Measurements from ENCODE around the gene ANKRD13D.
A peak's percentile ranks its signal among the peaks of the same experiment; 100 is the strongest.

The ANKRD13D gene

DNA sequence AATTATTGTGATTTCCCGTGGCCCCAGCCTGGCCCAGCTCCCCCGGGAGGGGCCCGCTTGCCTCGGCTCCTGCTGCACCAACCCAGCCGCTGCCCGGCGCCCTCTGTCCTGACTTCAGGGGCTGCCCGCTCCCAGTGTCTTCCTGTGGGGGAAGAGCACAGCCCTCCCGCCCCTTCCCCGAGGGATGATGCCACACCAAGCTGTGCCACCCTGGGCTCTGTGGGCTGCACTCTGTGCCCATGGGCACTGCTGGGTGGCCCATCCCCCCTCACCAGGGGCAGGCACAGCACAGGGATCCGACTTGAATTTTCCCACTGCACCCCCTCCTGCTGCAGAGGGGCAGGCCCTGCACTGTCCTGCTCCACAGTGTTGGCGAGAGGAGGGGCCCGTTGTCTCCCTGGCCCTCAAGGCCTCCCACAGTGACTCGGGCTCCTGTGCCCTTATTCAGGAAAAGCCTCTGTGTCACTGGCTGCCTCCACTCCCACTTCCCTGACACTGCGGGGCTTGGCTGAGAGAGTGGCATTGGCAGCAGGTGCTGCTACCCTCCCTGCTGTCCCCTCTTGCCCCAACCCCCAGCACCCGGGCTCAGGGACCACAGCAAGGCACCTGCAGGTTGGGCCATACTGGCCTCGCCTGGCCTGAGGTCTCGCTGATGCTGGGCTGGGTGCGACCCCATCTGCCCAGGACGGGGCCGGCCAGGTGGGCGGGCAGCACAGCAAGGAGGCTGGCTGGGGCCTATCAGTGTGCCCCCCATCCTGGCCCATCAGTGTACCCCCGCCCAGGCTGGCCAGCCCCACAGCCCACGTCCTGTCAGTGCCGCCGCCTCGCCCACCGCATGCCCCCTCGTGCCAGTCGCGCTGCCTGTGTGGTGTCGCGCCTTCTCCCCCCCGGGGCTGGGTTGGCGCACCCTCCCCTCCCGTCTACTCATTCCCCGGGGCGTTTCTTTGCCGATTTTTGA, 3.3 kb upstream of the ANKRD13D start:
- DNase-seq (ENCODE audit: low spot score): no peak

DNA sequence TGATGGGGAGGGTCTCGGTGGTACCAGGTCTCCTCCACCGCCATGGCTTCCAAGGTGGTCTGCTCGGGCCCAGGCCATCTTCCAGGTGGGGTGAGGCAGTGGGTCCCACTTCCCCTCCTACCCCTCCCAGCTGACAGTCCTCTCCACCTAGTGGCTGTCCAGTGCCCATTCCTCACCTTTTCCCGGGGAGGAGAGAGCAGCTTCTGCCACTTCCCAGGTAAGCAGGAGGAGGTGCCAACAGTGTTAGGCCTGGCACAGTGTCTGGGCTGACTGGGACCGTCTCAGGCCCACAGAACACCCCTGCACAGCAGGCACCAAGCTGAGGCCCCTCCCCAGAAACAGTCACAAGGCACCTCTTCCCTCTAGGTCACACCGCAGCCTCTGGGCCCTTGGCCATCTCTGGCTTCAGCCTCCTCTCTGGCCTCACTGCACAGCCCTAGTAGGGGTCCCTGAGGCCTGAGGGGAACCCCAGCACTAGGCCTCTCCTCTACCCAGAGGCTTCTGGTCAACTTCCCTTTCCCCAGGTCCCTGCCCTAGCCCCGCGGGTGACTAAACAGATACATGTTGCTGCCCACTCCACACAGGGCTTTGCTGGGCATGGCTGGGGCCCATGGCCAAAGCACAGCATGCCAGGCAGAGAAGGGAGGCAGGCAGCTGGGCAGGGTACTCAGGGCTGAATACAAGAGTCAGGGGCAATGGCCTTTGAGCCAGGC, 2.3 kb upstream of the ANKRD13D start:
- DNase-seq (ENCODE audit: low spot score): no peak

DNA sequence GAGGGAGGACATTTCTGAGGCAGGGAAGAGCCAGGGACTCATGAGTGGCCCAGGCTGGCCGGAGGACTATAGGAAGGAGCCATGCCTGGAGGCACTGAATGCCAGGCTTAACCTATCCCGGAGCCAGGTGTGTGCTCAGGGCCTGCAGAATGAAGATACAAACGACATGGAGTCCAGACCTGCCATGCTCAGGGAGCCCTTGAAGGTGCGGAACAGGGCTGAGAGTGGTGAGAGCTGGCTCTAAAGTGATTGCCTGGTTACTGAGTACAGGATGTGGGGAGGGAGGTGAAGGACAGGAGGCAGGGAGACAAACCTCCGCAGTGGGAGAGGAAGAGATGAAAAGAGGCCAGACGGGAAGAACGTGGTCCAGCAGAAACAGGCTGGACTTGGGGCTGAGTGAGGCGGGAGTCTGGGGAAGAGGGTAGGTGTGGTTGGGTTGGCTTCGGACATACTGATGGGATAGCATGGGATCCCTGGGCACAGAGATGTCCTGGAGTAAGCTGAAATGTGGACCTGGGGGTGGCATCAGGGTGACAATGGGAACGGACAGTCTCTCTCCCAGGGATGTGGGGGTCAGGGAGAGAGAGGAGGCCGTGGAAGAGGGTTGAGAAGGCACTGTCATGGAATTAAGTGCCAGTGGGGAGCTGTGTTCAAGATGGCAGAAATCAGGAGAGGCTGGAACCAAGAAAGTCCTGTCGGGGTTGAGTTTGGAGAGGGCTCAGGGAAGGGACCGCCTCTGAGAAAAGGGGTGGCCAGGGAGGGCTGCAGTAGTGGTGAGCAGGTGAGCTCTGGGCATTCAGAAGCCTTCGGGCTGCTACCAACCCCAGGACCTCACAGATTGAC, 1.5 kb upstream of the ANKRD13D start:
- no peak for DNase-seq (ENCODE audit: low spot score)

GRCh38 chr11:67288198-67288451, 978 bp upstream of the ANKRD13D start:
- DNase-seq (ENCODE audit: low spot score): no peak

DNA sequence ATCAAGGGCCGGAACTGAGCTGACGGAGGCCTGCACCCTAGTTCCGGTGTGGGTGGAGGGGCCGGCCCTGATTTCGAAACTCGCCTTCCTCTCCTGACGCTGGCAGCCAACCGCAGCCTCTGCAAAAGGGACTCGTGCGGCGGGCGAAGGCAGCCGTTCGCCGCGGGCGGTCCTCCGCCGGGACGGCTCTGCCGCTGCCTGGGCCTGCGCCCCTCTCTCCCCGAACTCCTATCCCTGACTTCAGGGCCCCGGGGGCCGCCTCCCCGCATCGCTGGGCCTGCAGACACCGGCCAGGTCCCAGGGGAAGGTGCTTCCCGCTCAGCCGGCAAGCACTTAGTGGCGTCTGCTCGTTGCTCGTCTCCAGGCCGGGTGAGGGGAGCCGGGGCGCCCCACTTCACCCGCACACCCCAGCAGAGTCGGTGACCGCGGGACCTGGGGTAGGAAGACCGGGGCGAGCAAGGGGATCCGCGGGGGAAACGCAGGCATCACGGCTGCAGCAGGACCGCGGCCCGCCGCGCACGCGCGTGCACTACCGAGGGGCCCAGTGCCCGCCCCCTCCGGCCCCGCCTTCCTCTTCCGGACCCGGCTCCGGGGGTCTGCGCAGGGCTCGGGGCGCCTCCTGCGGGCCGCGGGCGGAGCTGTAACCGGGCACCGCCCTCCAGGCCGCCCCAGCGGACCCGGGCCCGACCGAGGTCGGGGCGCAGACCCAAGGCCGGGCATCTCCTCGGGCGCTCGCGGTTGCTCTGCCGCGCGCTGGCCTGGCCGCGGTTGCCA, 464 bp upstream of the ANKRD13D start:
- DNase-seq (ENCODE audit: low spot score): peak; percentile 94

DNA sequence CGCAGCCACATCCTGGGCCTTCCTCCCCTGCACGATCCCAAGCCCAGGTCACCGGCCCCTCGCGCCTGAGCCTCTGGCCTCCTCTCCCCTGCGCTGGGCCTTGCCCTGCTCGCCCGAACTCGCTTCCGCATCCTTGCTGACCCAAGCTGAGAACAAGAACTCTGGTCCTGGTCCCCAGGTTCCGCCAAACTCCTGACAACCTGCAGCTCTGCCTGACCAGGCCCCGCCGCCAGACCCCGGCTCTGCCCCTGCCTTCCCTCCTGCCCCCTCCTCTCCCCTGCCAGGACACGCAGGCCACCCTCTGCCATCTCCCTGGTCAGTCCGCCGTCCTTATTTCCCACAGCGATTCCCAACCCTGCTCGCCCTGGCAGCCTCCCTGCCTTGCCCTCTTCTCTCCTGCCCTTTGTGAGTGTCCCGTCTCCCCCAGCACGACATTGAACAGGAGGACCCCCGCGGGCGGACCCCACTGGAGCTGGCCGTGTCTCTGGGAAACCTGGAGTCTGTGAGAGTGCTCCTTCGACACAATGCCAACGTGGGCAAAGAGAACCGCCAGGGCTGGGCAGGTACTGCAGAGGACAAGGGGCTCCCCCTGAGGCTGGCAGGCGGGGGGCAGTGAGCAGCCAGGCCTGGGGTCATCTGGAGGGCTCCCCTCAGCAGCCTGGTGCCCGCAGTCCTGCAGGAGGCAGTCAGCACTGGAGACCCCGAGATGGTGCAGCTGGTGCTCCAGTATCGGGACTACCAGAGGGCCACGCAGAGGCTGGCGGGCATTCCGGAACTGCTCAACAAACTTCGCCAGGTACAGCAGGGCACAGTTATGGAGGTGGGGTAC, 762 bp downstream of the ANKRD13D start:
- DNase-seq (ENCODE audit: low spot score): peak; percentile 61

DNA sequence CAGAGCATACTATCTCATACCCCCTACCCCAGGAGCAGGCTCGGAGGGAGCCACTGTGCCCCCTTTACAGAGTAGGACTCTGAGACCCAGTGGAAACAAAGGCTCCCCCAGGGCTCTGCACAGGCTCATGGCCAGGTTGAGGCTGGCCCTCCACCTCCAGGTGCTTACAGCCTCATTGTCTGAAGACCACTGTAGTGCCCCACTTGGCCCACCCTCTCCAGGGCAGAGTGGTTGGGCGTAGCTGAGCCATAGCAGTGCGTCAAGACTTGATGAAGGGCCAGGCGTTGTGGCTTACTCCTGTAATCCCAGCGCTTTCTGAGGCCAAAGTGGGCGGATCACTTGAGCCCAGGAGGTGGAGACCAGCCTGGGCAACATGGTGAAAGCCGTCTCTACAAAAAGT, 1.7 kb downstream of the ANKRD13D start:
- DNase-seq (ENCODE audit: low spot score): no peak

DNA sequence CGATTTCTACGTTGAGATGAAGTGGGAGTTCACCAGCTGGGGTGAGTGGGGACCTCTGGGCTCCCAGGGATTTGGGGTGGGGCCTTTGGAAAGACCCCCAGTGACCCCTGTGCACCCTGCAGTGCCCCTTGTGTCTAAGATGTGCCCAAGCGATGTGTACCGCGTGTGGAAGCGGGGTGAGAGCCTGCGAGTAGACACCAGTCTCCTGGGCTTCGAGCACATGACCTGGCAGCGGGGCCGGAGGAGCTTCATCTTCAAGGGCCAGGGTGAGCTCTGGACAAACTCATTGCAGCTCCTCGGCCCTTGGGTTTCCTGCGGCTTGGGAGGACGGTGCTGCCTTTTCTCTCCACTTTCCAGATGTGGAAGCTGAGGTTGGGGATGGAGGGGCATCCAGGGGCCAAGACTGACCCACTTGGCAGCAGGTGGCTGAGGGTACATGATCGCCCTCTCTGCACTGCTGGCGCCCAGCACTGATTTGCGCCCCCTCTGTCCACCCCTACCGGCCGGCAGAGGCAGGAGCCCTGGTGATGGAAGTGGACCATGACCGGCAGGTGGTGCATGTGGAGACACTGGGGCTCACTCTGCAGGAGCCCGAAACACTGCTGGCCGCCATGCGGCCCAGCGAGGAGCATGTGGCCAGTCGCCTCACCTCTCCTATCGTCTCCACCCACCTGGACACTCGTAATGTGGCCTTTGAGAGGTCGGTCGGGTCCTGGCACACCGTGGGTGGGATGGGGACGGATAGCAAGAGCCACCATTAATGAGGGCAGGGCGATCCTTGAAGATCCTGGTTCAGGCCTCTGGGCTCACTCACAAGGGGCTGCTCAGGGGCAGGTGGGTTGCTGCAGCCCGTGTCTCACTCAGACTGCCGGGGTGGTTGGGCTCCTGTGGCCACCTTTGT, 2.6 kb downstream of the ANKRD13D start:
- DNase-seq (ENCODE audit: low spot score): no peak

- DNase-seq (ENCODE audit: low spot score): no peak
Measured at GRCh38 chr11:67292671-67293070, 3.6 kb downstream of the ANKRD13D start.

DNA sequence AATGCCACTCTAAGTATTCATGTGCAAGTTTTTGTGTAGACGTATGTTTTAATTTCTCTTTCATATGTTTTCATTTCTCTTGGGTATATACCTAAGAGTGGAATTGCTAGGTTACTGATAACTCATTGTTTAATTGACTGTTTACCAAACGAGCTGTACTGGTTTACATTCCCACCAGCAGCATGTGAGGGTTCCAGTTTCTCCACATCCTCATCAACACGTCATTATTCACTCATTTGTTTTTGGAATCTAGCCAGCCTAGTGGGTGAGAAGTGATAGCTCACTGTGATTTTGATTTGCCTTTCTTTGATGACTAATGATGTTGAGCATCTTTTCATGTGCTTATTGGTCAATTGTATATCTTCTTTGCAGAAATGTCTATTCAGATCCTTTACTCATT, 4.0 kb downstream of the ANKRD13D start:
- no peak for DNase-seq (ENCODE audit: low spot score)

- DNase-seq (ENCODE audit: low spot score): no peak
Measured at GRCh38 chr11:67295846-67296245, 6.7 kb downstream of the ANKRD13D start.

DNA sequence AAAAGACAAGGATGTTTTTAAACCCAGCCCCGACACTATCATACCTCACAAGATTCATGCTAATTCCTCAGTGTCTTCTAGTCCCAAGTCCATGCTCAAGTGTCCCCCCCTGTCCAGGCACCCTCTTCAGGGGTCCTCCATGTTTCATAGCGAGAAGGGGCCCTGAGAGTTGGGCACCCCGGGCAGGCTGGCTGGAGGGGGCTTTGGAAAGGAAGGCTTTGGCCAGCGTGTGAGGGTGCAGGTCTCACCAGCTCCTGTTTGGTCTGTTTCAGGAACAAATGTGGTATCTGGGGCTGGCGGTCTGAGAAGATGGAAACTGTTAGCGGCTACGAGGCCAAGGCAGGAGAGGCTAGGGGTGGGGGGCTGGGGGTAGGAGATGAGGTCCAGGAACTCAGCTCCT, 9.7 kb downstream of the ANKRD13D start:
- DNase-seq (ENCODE audit: low spot score): no peak

GRCh38 chr11:67299471-67300191, 10.5 kb downstream of the ANKRD13D start:
- no peak for DNase-seq (ENCODE audit: low spot score)

DNA sequence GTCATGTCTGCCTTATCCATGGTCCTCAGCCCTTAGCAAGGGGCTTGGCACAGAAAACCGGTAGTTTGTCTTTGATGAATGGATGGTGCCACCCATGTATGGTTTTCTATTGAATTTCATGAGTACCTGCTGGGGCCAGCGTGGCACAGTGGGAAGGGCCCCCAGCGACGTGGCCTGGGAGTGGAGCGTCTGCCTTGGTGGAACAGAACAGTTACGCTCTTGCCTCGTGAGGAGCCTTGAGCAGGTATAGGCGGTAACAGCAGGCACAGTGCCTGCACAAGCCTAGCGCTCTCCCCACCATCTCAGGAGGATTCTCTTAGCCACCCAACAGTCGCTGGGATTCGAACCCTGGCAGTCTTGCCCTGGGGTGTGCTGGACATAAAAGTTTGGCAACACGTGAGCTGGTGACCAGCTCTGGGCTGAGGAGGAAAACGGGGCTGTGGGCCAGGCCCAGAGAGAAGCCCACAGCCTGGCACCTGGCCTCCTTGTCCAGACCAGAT, 11.2 kb downstream of the ANKRD13D start:
- no peak for DNase-seq (ENCODE audit: low spot score)

GRCh38 chr11:67300756-67301312, 11.7 kb downstream of the ANKRD13D start:
- DNase-seq (ENCODE audit: low spot score): no peak

DNA sequence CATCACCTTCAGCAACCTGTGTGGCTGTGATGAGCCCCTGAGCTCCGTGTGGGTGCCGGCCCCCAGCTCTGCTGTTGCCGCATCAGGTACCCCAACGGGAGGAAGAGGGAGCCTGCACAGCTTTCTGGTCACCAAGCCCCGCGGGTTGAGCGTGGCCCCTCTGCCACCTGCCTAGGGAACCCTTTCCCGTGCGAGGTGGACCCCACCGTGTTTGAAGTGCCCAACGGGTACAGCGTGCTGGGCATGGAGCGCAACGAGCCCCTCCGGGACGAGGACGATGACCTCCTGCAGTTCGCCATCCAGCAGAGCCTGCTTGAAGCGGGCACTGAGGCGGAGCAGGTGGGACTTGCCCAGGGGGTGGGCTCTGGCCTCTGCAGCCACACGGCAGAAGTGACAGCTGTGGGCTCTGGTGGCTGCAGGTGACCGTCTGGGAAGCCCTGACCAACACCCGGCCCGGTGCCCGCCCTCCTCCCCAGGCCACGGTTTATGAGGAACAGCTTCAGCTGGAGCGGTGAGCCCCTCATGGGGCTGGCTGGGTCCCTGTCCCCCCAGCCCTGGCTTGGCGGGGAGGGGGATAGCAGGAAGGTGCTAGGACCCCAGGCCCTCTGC, 12.3 kb downstream of the ANKRD13D start:
- no peak for DNase-seq (ENCODE audit: low spot score)

GRCh38 chr11:67301951-67302516, 12.9 kb downstream of the ANKRD13D start:
- DNase-seq (ENCODE audit: low spot score): peak; percentile 78

DNA sequence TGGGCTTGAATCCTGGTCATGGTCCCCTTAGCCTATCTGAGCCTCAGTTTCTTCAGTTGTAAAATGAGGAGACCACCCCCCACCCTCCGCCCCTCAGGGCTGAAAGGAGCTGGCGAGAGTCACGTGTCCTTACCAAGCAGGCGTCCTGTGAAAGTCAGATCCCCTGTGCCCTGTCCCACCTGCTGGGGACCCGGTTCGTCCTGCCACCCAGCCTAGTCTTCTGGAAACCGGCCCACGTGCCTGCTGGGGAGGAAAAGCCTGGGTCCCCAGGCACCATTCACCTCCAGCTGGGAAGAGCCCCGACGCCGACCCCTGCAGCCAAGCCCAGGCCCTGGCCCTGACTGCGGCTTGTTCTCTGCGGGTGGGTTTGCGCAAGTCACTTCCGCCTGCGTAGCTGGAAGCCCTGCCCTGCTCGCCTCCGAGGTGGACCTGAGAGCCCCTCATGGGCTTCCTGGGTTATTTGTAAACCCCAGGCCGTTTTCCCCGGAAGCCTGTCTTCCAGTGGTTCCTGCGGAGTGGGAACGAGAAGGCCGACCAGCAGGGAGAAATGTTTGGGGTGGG, 13.5 kb downstream of the ANKRD13D start:
- DNase-seq (ENCODE audit: low spot score): peak; percentile 69

Measured in iPS-NIHi11 (cell line).